ENCODE data around the gene TNFRSF14. TPM values are rescaled to one million over a fixed set of nuclear protein-coding genes. Genes with fewer than 3 reads are reported as not detected.

Gene TNFRSF14
- total RNA-seq, 1 experiment from 2014 or later: 0.57 TPM

- no peak overlapping the region for H3K27ac ChIP-seq (ENCODE audit: insufficient read length, low read depth, low read length)
- no peak overlapping the region for H4K5ac ChIP-seq (ENCODE audit: insufficient read length, low read depth, low read length)
- no peak overlapping the region for H3K4me2 ChIP-seq (ENCODE audit: insufficient read depth, insufficient read length, low read length)
- Mint-ChIP-seq H3K27me3 (ENCODE audit: low read depth) (peaks cover 2% of the 10 kb centered on the region; the same call in 1 of the 2 replicates), H3K4me1 (peaks cover 9 to 10% of the 10 kb centered on the region in 2 experiments), H3K36me3 (ENCODE audit: insufficient read depth in 1 of 3, low read depth in 3 of 3) (no peaks in the 10 kb centered on the region), H3K9me3 (no peaks in the 10 kb centered on the region; a peak in 1 of 5 replicates), H3K27ac (no peak overlapping the region), H3K4me3 (no peak overlapping the region)
- no peaks in the 10 kb centered on the region for H3K79me1 ChIP-seq (ENCODE audit: insufficient read depth, low read depth, low read length, poor library complexity, severe bottlenecking)
- H4K91ac ChIP-seq (ENCODE audit: insufficient read length, low read depth, low read length): no peak overlapping the region
- no peak overlapping the region for H2BK120ac ChIP-seq (ENCODE audit: low read depth, low read length, poor library complexity, severe bottlenecking)
- no peak overlapping the region for H2BK5ac ChIP-seq (ENCODE audit: insufficient read length, low read length)
- WGBS (ENCODE audit: extremely low coverage, insufficient read length, low lambda C conversion rate): no CpG with 5 or more reads among the region's 6 CpGs
- no peak overlapping the region for H2AFZ ChIP-seq (ENCODE audit: low read length)
- H3K14ac ChIP-seq (ENCODE audit: insufficient read depth, low read length): no peak overlapping the region
- no peak overlapping the region for H3K4ac ChIP-seq (ENCODE audit: low read depth, low read length)
- H3K4me1 ChIP-seq (ENCODE audit: insufficient read depth, low read length): no peaks in the 10 kb centered on the region
- DNase-seq: no peak
- H3K9ac ChIP-seq (ENCODE audit: extremely low read depth, insufficient read length, low read length): no peak overlapping the region
- no peak overlapping the region for H4K8ac ChIP-seq (replicated peaks; ENCODE audit: insufficient read length, low read depth, low read length)
- TF ChIP-seq CTCF (conservative IDR thresholded peaks at IDR 0.05): no peak
- no peak overlapping the region for H3K56ac ChIP-seq (ENCODE audit: insufficient read length, low read depth, low read length)
- no peaks in the 10 kb centered on the region for H4K20me1 ChIP-seq (ENCODE audit: control insufficient read depth, insufficient read depth, insufficient read length)
- H3K79me2 ChIP-seq (ENCODE audit: insufficient read depth, low read length): no peaks in the 10 kb centered on the region
- no peak overlapping the region for H3K18ac ChIP-seq (ENCODE audit: insufficient read length, low read depth, low read length)
- H2BK20ac ChIP-seq (ENCODE audit: low read depth, low read length, poor library complexity, severe bottlenecking): no peak overlapping the region
- no peaks in the 10 kb centered on the region for H3K9me3 ChIP-seq (ENCODE audit: control insufficient read depth, low read depth, low read length)
- no peaks in the 10 kb centered on the region for H3K23me2 ChIP-seq (ENCODE audit: insufficient read length, low read depth, low read length, poor library complexity, severe bottlenecking)
- H2AK5ac ChIP-seq (ENCODE audit: insufficient read length, low read length): no peak overlapping the region
- H3K27me3 ChIP-seq (ENCODE audit: insufficient read depth, low read length): no peaks in the 10 kb centered on the region
- H3T11ph ChIP-seq (ENCODE audit: low read length): no peak overlapping the region
- H3K23ac ChIP-seq (ENCODE audit: insufficient read length, low read depth, low read length): no peak overlapping the region
- H2BK12ac ChIP-seq (ENCODE audit: insufficient read length, low read depth, low read length): no peak overlapping the region
- no peak overlapping the region for H2BK15ac ChIP-seq (ENCODE audit: low read depth, low read length)
Measured at GRCh38 chr1:2558861-2559260, 2.7 kb downstream of the TNFRSF14 start.
